ENCODE measurements around the gene GTPBP4. TPM values are rescaled to one million over a fixed set of nuclear protein-coding genes. Genes with fewer than 3 reads are reported as not detected.
"Not testable (repeated sequence)": the region's sequence is repeated elsewhere in the genome, so short reads cannot be mapped to it uniquely, and the experiment has no call there.

The GTPBP4 gene
- total RNA-seq, 4 donors from 2014 or later, result 14.4 to 37.2 (median 28.5) TPM

GRCh38 chr10:1061930-1062774 lies 73.9 kb downstream of the GTPBP4 start:
- no peak for DNase-seq (ENCODE audit: low spot score in 2 of 2)
- H3K27me3 ChIP-seq, result no peaks in the 10 kb centered on the region
- no peaks in the 10 kb centered on the region for H3K36me3 ChIP-seq
- WGBS, result 66% methylated on average over 7 of the region's 7 CpGs
- H3K4me3 ChIP-seq, result no peak overlapping the region
- TF ChIP-seq, protein P1, sequence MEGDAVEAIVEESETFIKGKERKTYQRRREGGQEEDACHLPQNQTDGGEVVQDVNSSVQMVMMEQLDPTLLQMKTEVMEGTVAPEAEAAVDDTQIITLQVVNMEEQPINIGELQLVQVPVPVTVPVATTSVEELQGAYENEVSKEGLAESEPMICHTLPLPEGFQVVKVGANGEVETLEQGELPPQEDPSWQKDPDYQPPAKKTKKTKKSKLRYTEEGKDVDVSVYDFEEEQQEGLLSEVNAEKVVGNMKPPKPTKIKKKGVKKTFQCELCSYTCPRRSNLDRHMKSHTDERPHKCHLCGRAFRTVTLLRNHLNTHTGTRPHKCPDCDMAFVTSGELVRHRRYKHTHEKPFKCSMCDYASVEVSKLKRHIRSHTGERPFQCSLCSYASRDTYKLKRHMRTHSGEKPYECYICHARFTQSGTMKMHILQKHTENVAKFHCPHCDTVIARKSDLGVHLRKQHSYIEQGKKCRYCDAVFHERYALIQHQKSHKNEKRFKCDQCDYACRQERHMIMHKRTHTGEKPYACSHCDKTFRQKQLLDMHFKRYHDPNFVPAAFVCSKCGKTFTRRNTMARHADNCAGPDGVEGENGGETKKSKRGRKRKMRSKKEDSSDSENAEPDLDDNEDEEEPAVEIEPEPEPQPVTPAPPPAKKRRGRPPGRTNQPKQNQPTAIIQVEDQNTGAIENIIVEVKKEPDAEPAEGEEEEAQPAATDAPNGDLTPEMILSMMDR (IDR thresholded peaks at IDR 0.05), result no peak
- TF ChIP-seq POLR2AphosphoS5 (IDR thresholded peaks at IDR 0.05) (no peak), POLR2A (IDR thresholded peaks at IDR 0.05) (no peak), EP300 (IDR thresholded peaks at IDR 0.05) (no peak)
- H3K4me1 ChIP-seq, result peaks cover 46% of the 10 kb centered on the region
- no peaks in the 10 kb centered on the region for H3K9me3 ChIP-seq
- H3K27ac ChIP-seq, result no peak overlapping the region

DNA sequence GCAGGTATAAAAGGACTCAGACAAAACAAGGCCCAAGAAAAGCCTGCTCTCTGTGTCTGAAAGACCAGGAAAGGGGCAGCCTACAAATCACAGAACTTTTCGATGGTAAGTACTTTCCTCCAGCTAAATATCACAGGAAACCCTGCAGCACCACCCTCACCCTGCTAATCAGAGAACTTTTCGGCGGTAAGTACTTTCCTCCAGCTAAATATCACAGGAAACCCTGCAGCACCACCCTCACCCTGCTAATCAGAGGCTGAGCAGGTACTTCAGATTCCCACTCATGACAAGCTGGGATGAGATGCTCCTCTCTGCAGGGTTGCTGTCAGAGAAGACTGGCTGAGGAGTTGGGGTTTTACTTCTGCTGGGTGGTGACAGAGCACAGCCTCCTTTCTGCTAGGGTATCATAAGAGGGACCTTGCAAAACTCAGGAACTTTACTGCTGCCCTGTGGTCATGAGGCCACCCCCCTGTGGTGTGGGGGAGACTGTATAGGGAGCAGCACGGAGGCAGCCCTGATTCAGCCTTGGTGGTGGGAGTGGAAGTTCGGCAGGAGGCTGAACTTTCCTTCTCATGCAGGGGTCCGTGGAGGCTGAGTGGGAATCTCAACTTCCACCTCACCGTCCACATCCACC lies 75.1 kb downstream of the GTPBP4 start:
- WGBS, result 84% methylated on average over 7 of the region's 7 CpGs
- no peaks in the 10 kb centered on the region for H3K9me3 ChIP-seq
- H3K4me3 ChIP-seq, result no peak overlapping the region
- no peaks in the 10 kb centered on the region for H3K36me3 ChIP-seq
- DNase-seq (ENCODE audit: low spot score in 2 of 2), result no peak
- H3K27ac ChIP-seq, result no peak overlapping the region
- H3K27me3 ChIP-seq, result no peaks in the 10 kb centered on the region
- peaks cover 35% of the 10 kb centered on the region for H3K4me1 ChIP-seq
- TF ChIP-seq EP300 (IDR thresholded peaks at IDR 0.05), result no peak
- TF ChIP-seq, protein P1 (IDR thresholded peaks at IDR 0.05), result no peak
- TF ChIP-seq POLR2AphosphoS5 (IDR thresholded peaks at IDR 0.05), result no peak
- TF ChIP-seq POLR2A (IDR thresholded peaks at IDR 0.05), result no peak

GRCh38 chr10:1064964-1065247 lies 76.7 kb downstream of the GTPBP4 start:
- Histone ChIP-seq H3K27me3 (no peaks in the 10 kb centered on the region), H3K9me3 (no peaks in the 10 kb centered on the region), H3K27ac (no peak overlapping the region), H3K4me3 (no peak overlapping the region), H3K36me3 (no peaks in the 10 kb centered on the region), H3K4me1 (peaks cover 20% of the 10 kb centered on the region)
- 88% methylated on average over 4 of the region's 4 CpGs for WGBS
- DNase-seq (ENCODE audit: low spot score in 2 of 2), result no peak
- TF ChIP-seq, protein P1 (IDR thresholded peaks at IDR 0.05), result no peak
- TF ChIP-seq EP300 (IDR thresholded peaks at IDR 0.05), result no peak
- TF ChIP-seq POLR2AphosphoS5 (IDR thresholded peaks at IDR 0.05), result no peak
- no peak for TF ChIP-seq POLR2A (IDR thresholded peaks at IDR 0.05)

- H3K4me3 ChIP-seq; DNase-seq (ENCODE audit: low spot score in 2 of 2); H3K4me1 ChIP-seq; H3K27me3 ChIP-seq; H3K27ac ChIP-seq; H3K9me3 ChIP-seq; H3K36me3 ChIP-seq: not testable (repeated sequence)
- WGBS, result 90% methylated on average over 8 of the region's 8 CpGs
Measured at GRCh38 chr10:1066734-1067133, 78.5 kb downstream of the GTPBP4 start.

GRCh38 chr10:1068380-1069361 lies 80.4 kb downstream of the GTPBP4 start:
- TF ChIP-seq, protein P1 (IDR thresholded peaks at IDR 0.05), result no peak
- TF ChIP-seq POLR2AphosphoS5 (IDR thresholded peaks at IDR 0.05) (no peak), POLR2A (IDR thresholded peaks at IDR 0.05) (no peak), EP300 (IDR thresholded peaks at IDR 0.05) (no peak)
- no peak for DNase-seq (ENCODE audit: low spot score in 2 of 2)
- WGBS, result 90% methylated on average over 10 of the region's 10 CpGs
- Histone ChIP-seq H3K36me3 (peaks cover 18% of the 10 kb centered on the region), H3K4me3 (no peak overlapping the region), H3K27me3 (no peaks in the 10 kb centered on the region), H3K9me3 (no peaks in the 10 kb centered on the region), H3K27ac (no peak overlapping the region), H3K4me1 (no peaks in the 10 kb centered on the region)

Other genes with a start within 250 kb of the GTPBP4 start
- 100 to 1,000 TPM in 1 of 4 donors, 10 to 100 TPM in 3; 53.5 to 100 (median 69.7) TPM for gene LARP4B, start 56.7 kb upstream of the GTPBP4 start, total RNA-seq
- not detected for gene IDI2, start 37.4 kb downstream of the GTPBP4 start, total RNA-seq
- gene IDI1, start 60.7 kb downstream of the GTPBP4 start, total RNA-seq, result 10 to 100 TPM; 32.0 to 62.1 (median 36.1) TPM
- 10 to 100 TPM; 13.1 to 32.7 (median 18.4) TPM for gene WDR37, start 68.0 kb downstream of the GTPBP4 start, total RNA-seq